Forelimb muscle (tissue), 1 donor: Measurements from ENCODE around the gene LRRFIP1. TPM values are rescaled to one million over a fixed set of nuclear protein-coding genes. Genes with fewer than 3 reads are reported as not detected.

ENCODE experiments used
- DNase-seq: peaks from one replicate; pipeline ENCODE4 v3.0.0-alpha.2; 2013; ENCODE audit warnings: low read depth
- polyA plus RNA-seq: library from polyadenylated mRNA; unstranded; fragments of 120-200 nt; gene quantifications from one replicate; pipeline ENCODE4 v1.2.1, GENCODE V29; 2013; ENCODE audit not compliant: insufficient read length

The LRRFIP1 gene
- polyA plus RNA-seq, 1 donor, result 168 TPM

- DNase-seq, result no peak
These were observed 8.9 kb upstream of the LRRFIP1 start for GRCh38 chr2:237618449-237618848.

DNA sequence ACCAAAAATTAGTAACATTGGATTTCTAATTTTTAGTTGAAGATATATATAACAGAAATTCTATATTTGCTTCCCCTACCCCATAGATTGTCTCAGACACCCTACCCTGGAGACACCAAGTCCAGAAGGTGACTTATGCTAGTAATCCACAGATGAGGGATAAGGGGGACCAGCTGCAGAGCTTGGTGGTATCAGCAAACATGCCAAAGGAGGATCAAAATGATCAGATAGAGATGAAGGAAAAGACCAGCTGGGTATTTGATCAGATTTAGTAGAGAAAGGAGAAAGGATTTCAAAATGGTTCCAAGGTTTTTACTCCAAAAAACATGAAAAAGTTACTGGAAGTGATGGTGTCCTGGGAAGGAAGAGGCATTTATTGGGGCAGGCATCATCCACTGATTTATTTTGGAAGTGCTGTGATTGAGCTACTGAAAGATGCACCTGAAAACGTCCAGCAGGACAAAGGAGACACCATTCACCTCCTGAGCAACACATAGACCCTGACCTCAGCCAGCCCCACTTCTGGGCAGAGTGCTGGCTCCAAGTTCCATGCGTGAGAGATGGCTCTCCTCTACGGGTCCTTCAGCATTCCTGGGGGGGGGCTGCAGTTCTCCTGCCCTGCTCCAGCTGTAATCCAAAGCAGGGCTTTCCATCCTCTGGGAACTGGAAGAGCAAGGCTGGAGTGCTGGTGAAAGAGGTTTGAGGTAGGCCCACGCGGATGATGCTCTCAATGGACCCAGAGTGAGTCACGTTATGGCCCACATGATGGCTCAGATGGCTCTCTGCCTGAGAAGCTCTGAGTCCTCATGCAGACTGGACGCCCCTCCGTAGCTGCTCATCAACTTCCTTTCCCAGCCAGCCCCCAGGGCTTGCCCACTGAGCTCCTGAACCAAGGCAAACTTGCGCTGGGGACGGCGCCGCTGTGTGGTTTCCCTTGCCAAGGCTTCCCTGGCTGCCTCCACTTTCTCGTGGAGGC is 3.7 kb upstream of the LRRFIP1 start:
- DNase-seq, result no peak

- DNase-seq, result no peak
These were observed 2.8 kb upstream of the LRRFIP1 start for GRCh38 chr2:237624565-237624964.

- DNase-seq, result no peak
These were observed 2.1 kb upstream of the LRRFIP1 start for GRCh38 chr2:237625216-237625705.

GRCh38 chr2:237625777-237626176 is 1.6 kb upstream of the LRRFIP1 start:
- DNase-seq, result no peak

DNA sequence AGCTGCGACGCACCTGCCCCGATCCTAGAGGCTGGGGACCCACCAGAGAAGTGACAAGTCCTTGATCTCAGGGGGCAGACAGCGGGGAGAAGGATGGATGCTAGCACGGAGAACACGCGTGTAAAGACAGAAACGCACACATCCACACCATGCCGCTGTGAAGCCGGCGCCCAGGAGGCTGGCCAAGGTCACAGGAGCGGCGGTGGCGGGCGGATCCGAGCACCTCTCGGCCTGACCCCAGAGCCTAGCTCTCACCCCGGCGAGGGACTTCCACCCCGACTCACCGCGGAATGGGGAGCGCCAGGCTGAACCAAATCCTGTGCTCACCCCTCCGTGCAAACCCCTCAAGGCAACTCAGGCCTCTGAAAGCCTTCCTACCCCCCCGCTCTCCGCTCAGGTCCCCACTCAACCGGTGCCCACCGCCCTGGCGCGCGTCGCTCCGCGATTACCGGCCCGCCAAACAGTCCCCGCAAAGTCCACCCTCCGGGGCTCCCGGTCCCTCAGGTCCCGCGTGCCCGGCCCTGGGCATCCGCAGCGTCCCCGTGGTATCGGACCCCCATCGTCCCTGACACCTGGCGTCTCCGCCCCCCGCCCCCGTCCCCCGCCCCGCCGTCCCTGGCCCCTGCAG is 460 bp upstream of the LRRFIP1 start:
- no peak for DNase-seq

DNA sequence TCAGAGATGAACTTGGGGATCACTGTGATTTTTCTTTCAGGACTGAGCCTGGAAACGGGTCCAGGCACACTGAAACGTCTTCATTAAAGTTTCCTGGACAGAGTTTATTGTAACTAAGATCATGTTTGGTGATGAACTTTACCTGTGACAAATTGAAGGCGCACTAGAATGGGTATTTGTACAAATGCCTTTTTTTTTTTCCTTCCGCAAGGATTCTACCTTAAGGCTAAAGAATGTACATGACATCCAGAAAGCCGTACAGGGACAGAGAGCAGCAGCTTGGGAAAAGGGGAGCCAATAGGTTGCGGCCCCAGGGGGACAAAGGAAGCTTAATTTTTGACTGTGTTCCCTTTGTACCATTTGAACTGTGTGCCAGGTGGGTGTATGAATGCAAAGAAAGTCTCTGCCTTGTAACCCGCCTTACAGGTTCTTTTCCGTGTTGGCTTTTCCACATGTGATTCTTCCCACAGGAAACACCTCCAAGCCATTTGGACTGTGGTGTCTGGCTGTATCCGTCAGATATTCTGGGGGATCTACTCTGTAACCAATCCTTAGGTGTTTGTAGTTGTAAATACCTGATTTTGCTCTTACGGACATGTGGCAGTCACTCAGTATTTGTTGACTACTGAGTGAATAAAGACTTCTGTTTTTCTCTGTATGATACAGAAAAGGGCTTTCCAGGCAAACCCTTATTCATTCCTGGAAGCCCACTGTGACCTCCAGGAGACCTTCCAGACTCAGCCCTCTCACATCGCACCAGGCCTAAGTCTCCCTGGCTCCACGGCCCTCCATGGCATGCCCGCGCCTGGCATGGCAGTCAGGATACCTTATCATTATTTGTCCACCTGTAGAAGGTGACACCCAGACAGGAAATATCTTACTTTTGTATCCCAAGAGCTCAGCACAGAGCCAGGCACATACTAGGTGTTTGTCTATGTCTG is 1.1 kb downstream of the LRRFIP1 start:
- DNase-seq, result no peak

DNA sequence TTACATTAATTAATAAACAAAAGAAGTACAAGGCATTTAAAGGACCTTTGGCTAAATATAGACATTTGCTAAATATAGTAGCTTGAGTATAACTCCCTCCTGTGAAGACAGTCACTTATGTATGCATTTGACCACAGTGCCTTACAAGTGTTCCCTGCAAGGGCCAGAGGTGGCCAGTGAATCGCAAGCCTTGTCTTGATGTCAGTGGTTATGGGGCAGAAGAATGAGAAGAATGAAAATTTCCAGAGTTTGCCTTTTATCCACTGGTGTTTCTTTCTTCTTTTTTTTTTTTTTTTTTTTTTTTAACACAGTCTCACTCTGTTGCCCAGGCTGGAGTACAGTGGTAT is 1.8 kb downstream of the LRRFIP1 start:
- no peak for DNase-seq

DNA sequence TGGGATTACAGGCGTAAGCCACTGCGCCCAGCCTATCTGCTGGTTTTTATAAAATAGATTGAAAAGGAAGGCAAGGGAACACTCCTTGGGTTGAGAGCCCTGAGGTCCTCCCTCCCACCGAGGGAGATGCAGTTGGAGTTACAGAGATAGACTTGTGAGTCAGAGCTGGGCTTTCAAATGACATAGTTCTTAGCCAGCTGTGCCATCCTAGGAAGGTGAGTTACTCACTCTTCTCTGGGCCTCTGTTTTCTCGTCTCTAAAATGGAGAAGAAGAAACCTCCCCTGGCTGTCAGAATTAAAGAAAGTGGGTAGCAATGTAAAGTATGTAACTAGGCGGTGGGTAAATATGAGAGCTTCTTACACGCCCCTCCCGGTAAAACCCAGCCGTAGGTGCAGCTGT is 2.4 kb downstream of the LRRFIP1 start:
- no peak for DNase-seq

GRCh38 chr2:237630216-237631000 is 3.0 kb downstream of the LRRFIP1 start:
- DNase-seq, result no peak

DNA sequence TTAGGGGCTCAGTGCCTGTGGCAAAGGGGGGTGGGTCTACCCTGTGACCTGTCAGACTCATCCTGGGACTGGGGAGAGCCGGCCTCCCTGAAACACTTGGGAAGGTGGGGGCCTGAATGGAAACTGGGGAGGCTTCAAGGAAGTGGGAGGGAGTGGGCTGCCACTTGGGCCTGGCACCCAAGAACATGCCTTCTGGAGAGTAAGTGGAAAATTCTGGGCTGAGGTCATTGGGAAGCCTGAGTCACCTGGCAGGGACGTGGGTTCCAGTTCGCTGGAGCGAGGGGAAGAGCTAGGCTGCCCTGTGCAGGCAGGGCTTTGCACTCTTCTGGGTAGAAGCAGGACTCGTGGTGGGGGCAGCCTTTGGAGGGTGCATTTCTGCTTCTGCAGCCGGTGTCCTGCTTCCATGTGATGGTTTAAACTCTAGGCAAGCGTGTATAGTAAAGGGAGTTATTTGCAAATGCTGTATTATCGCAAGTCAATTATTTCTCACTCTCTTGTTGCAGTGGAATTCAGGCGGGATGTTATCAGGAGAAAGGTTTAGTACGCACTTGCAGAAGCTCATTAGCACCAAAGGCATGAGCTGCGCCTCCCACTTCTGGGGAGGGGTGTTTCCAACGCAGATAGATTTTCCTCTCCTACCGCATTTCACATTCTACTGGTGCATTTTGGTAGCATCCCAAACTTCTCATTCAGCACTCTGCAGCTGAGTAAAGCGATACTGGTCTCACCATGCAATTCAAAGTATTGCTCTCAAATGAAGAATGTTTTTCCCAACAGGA is 3.8 kb downstream of the LRRFIP1 start:
- no peak for DNase-seq

- DNase-seq, result no peak
These were observed 4.6 kb downstream of the LRRFIP1 start for GRCh38 chr2:237631801-237632585.

- no peak for DNase-seq
These were observed 5.7 kb downstream of the LRRFIP1 start for GRCh38 chr2:237633061-237633561.

- no peak for DNase-seq
These were observed 9.2 kb downstream of the LRRFIP1 start for GRCh38 chr2:237636578-237636977.

DNA sequence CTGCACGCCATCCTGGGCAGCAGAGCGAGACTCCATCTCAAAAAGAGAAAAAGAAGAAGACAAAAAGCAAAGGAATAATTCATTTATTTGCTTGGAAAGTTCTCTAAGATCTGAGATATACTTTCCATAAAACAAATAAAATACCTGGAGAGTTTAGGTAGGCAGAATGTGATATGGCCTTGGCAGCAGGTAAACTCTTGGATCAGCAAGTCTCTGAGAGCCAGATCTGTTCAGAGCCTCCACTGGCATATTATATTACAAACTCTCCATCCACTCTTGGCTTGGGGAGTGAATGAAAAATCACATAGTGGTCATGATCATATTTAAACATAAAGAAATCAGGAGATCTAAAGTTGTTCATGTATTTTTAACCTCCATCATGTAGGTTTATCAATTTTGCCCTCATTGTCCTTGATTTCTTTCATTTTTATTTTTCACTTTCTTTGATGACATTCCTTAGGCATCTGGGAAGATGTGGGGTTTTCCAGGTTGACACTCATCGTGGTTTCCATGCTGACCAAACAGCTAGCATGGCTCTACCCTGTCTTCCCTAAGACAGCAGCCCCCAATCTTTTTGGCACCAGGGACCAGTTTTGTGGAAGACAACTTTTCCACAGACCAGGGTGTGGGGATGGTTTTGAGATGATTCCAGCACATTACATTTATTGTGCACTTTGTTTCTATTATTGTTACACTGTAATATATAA is 10.2 kb downstream of the LRRFIP1 start:
- no peak for DNase-seq

- no peak for DNase-seq
These were observed 10.8 kb downstream of the LRRFIP1 start for GRCh38 chr2:237638176-237638575.

DNA sequence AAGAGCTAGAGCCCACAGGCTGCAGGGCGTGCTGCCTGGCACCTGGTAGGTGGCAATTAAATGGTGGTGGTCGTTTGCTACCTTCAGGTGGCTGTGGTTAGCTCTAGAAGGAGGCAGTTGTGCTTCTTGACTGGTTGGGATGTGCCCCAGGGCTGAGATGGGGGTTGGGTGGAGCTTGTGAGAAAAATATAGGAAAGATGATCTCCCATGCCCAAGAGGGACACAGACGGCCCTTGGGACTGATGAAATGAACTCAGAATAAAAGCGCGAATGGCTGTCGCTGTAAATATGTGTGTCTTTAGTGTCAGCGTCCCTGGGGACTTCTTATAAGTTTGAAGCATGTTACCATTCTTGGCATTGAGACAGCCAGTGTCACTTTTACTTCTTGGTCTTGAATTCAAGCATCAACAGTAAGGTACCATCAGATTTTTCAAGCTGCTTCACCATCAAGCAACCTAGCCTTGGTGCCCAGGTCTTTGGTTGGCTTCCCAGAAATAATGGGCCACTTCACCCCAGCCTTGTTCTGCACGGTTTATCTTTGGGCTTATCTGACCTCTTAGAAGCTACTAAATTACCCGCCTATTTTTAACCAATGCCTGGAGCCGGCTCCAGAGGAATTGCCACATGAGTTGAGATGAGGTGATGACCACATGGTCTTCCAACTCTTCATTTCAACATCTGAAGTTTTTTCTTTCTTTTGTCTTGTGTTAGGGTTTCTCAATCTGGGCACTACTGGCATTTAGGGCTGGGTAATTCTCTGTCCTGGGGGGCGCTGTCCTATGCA is 11.9 kb downstream of the LRRFIP1 start:
- no peak for DNase-seq

DNA sequence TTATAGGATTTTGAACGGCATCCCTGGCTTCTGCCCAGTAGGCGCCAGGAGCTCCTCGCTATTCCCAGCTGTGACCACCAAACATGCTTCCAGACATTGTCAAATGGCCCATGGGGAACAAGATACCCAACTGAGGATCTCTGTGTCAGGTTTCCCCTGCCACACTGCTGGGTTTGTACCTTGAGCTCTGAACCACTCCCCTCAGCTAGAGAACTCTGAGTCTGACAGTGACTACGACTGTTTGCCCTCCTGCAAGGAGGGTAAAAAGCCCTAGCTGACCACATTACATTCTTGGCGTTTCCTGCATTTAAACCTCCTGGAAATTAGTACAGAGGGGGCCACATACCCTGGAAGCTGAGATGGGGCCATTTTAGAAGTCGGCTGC is 12.4 kb downstream of the LRRFIP1 start:
- DNase-seq, result no peak
